HG02870 (cell line): ENCODE results near the gene DHH.
"Not testable (repeated sequence)": the region's sequence is repeated elsewhere in the genome, so short reads cannot be mapped to it uniquely, and the experiment has no call there.

Experiments used
- ATAC-seq: cut with Tn5 transposase; IDR thresholded peaks from one replicate; pipeline ENCODE4 v1.9.1; 2021; ENCODE audit warnings: mild to moderate bottlenecking, moderate library complexity; ENCODE audit not compliant: unreplicated experiment

DHH gene

DNA sequence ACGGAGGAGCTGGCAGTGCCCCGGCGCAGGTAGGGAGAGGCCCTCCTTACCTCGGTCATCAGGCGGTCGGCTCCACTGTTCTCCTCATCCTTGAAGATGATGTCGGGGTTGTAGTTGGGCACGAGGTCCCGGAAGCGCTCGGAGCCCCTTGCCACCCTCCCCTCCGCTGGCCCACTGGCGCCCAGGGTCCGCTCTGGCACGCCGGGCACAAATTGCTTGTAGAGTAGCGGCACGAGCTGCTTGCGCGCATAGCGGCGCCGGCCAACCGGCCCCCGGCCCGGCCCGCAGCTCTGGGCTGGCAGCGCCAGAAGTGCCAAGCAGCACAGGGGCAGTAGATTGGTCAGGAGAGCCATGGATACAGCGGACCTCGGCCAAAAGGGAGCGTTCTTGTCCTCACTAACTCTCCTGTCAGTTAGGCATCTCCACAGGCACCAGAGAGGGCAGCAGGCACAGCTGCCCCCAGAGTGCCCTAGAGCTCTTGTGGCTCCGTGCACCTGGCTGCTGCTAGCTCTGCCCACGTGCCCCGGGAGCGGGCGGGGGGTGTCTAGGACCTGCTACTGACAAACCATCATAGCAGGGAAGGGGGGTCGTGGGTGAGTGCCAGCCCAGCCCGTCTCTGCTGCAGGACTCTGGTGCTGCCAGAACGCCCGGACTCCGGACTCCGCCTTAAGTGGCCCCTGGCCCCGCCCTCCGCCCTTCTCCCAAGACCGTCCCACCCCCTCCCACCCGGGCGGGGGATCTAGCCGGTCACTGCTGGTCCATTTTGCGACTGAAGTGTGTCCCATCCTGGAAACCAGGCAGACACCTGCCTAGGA is at the start of gene DHH:
DHH (minus strand) TSS at position 642 of the 815 bp plus-strand sequence; CDS start at position 353, 289 bp downstream.
- no peak for ATAC-seq

- ATAC-seq: no peak
Measured at GRCh38 chr12:49144384-49144783, 49.8 kb upstream of the DHH start.

GRCh38 chr12:49138999-49139398 is 44.4 kb upstream of the DHH start:
- ATAC-seq: no peak

GRCh38 chr12:49138587-49138986 is 44.0 kb upstream of the DHH start:
- no peak for ATAC-seq

GRCh38 chr12:49137476-49137875 is 42.9 kb upstream of the DHH start:
- ATAC-seq: no peak

GRCh38 chr12:49136997-49137396 is 42.4 kb upstream of the DHH start:
- not testable (repeated sequence) for ATAC-seq

DNA sequence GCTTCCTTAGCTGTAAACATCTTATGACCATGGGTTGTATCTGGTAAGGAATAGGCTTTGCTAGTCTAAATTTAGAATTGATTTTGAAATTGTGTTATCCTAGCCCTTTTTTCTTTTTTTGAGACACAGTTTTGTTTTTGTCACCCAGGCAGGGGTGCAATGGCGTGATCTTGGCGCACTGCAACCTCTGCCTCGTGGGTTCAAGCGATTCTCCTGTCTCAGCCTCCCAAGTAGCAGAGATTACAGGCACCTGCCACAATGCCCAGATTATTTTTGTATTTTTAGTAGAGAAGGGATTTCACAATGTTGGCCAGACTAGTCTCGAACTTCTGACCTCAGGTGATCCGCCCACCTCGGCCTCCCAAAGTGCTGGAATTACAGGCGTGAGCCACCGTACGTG is 39.0 kb upstream of the DHH start:
- no peak for ATAC-seq

DNA sequence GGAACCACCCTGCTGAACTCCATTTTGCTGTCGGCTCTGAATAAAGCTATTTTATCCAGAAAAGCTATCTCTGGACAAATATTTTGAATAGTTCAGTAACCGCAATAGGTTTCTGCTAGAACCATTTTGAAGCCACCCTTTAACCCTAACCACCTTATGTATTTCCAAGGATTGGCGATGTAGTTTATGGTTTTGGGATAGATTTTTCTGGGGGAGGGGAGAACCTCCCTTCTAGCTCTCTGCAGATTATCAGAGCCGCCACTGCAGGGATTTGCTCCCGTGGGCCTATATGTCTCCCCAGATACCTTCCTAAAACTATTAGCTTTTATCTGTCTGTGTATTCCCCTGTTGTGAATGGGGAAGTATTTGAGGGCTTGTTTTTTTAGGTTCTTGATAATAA is 38.4 kb upstream of the DHH start:
- ATAC-seq: no peak

GRCh38 chr12:49131894-49132461 is 37.4 kb upstream of the DHH start:
- ATAC-seq: no peak

GRCh38 chr12:49131051-49131893 is 36.7 kb upstream of the DHH start, which contains the start of gene TUBA1B:
Gene TUBA1B (minus strand): TSS chr12:49131395. CDS start chr12:49131300, 95 bp downstream.
- peak; percentile 58 for ATAC-seq

- peak; percentile 50 for ATAC-seq
Measured at GRCh38 chr12:49130151-49131050, 35.8 kb upstream of the DHH start.

- no peak for ATAC-seq
Measured at GRCh38 chr12:49129332-49130150, 34.9 kb upstream of the DHH start.

GRCh38 chr12:49127971-49128370 is 33.4 kb upstream of the DHH start:
- ATAC-seq: not testable (repeated sequence)

DNA sequence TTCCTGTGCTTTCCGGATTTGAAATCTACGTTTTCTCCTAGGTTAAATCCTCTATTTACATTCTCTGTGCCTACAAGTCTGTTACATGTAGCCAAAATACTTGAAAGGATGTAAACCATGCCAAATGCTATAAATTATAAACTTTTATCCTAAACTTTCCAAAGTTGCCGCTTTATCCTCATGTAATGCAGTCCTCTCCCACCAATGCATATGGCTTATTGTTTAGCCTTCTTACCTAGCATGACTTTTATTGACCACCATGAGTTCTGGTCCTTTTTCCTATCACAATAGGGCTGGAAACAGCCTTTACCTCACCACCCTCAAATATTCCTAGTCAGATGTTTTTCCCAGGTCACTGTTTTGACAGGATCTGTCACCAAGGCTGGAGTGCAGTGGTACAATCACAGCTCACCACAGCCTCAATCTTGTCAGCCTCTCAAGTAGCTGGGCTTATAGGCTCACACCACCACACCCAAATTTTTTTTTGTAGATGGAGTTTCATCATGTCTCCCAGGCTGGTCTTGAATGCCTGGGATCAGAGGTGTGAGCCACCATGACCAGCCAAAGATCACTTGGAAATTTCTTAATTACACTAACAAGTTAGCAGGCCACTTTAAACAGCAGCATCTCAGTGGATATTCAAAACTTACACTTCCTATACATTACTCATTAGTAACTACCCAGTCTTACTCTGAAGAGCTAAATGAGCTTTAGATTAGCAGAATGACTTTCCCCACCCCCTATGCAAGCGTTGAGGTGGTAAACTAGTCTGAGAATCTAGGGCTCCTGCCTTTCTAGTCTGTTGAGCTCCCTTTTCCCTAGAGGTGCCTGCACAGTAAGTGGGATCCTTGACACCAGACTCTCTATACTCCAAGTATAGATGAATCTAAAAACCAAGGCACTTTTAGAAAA is 32.5 kb upstream of the DHH start:
- no peak for ATAC-seq

DNA sequence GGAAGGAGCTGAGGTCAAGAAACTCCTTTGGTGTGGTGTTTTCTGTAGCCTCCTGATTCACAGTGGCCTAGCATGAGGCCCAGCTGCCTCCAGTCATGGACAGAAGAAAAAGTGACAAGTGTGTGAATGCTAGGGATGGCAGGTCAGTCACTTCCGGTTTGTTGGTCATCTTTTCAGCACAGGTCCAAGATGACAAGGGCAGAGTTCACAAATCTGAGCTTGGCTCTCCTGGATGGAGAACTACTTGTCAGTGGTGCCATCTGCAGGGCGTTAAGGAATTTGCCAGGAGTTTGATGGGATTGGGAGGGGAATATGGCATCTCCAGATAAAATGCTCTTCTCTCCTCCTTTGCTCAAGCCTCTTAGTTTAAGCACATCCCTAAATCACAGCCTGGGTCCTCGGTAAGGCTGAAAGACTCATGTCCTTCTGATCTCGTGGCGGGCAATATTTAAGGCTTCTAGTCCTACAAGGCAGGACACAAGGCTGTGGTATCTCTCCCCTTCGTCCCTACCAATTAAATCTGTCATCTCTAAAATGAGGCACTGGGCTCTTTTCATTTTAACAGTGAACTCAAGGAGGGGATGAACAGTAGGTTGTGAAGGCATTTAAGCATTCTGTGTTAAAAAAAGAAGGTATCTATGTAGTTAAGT is 26.6 kb upstream of the DHH start:
- ATAC-seq: no peak

- no peak for ATAC-seq
Measured at GRCh38 chr12:49111206-49111605, 16.6 kb upstream of the DHH start.

DNA sequence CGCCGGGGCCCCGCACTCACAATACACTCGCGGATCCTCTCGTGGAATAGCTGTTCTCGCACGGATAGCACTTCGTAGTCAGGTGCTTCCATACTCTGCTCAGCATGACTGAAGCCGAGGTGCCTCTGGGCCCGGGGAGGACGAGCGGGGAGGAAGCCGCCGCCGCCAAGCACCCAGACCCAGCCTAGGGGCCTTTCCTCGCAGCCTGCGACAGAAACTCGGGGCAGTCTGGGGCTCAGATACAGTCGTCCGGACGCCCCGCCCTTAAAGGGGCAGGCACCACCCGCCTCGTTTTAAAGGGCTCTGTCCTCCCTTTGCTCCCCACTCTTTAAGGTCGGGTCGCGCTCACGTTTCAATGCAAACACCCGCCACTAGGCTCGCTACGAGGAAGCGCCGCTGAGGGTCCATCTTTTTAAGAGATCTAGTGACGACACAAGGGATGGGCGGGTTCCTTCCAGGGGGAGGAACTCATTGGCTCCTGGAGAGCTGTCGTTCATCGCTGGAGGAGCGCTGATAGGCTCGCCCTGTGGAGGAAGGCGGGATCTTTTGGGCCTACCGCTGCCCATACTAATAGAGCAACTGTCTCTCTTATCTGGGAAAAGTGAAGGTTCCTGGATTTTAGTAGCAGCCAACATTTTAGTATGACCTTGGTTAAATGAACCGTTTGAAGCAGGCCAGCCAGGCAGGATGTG is 16.0 kb upstream of the DHH start, which contains the start of gene LMBR1L:
LMBR1L (minus strand) TSS at position 384 of the 692 bp plus-strand sequence; CDS start at position 92, 292 bp downstream.
- peak; percentile 96 for ATAC-seq
